ENCODE measurements around the gene ATP2C2.

Gene ATP2C2

GRCh38 chr16:84356591-84357116 is 11.7 kb upstream of the ATP2C2 start:
- intact Hi-C loops (cut with DNase I; ENCODE audit: low total_unique reads) = no loop called here
- DNase-seq = no peak
- no peaks in the 10 kb centered on the region for H3K36me3 ChIP-seq
- H3K27ac ChIP-seq = no peak overlapping the region
- no peaks in the 10 kb centered on the region for H3K9me3 ChIP-seq
- no peaks in the 10 kb centered on the region for H3K27me3 ChIP-seq
- H3K4me1 ChIP-seq = no peaks in the 10 kb centered on the region
- TF ChIP-seq CTCF (IDR thresholded peaks at IDR 0.05) = no peak
- no peak overlapping the region for H3K4me3 ChIP-seq

- TF ChIP-seq CTCF (IDR thresholded peaks at IDR 0.05) = no peak
- Histone ChIP-seq H3K36me3 (no peaks in the 10 kb centered on the region), H3K27me3 (no peaks in the 10 kb centered on the region), H3K4me3 (no peak overlapping the region), H3K4me1 (no peaks in the 10 kb centered on the region), H3K9me3 (no peaks in the 10 kb centered on the region), H3K27ac (no peak overlapping the region)
- intact Hi-C loops (cut with DNase I; ENCODE audit: low total_unique reads) = no loop called here
- no peak for DNase-seq
These were observed 11.1 kb upstream of the ATP2C2 start for GRCh38 chr16:84357191-84357651.

- TF ChIP-seq CTCF (IDR thresholded peaks at IDR 0.05) = no peak
- Histone ChIP-seq H3K27ac (no peak overlapping the region), H3K36me3 (no peaks in the 10 kb centered on the region), H3K9me3 (no peaks in the 10 kb centered on the region), H3K4me1 (no peaks in the 10 kb centered on the region), H3K4me3 (no peak overlapping the region), H3K27me3 (no peaks in the 10 kb centered on the region)
- intact Hi-C loops (cut with DNase I; ENCODE audit: low total_unique reads) = no loop called here
- DNase-seq = no peak
These were observed 9.6 kb upstream of the ATP2C2 start for GRCh38 chr16:84358601-84359295.

- no peak overlapping the region for H3K27ac ChIP-seq
- H3K4me1 ChIP-seq = no peaks in the 10 kb centered on the region
- no peaks in the 10 kb centered on the region for H3K9me3 ChIP-seq
- intact Hi-C loops (cut with DNase I; ENCODE audit: low total_unique reads) = no loop called here
- H3K27me3 ChIP-seq = no peaks in the 10 kb centered on the region
- H3K36me3 ChIP-seq = no peaks in the 10 kb centered on the region
- TF ChIP-seq CTCF (IDR thresholded peaks at IDR 0.05) = no peak
- no peak overlapping the region for H3K4me3 ChIP-seq
- DNase-seq = no peak
These were observed 9.0 kb upstream of the ATP2C2 start for GRCh38 chr16:84359326-84359725.

- no peak for TF ChIP-seq CTCF (IDR thresholded peaks at IDR 0.05)
- intact Hi-C loops (cut with DNase I; ENCODE audit: low total_unique reads) = no loop called here
- Histone ChIP-seq H3K4me3 (no peak overlapping the region), H3K27me3 (no peaks in the 10 kb centered on the region), H3K9me3 (no peaks in the 10 kb centered on the region), H3K36me3 (no peaks in the 10 kb centered on the region), H3K27ac (no peak overlapping the region), H3K4me1 (no peaks in the 10 kb centered on the region)
- DNase-seq = no peak
These were observed 8.2 kb upstream of the ATP2C2 start for GRCh38 chr16:84360170-84360569.

Measured in tibial artery (tissue), 4 donors.